ENCODE results near the gene ABCC4. TPM values are rescaled to one million over a fixed set of nuclear protein-coding genes. Genes with fewer than 3 reads are reported as not detected.

Gene ABCC4
- total and polyA plus RNA-seq, 2 of the 13 experiments (the other 11 are each of a cell fraction or from before 2014, with no cell fraction given): 4.2 to 11.3 TPM

- peak; percentile 63 for TF ChIP-seq PAXIP1 (CRISPR knock-in tag; conservative IDR thresholded peaks at IDR 0.05)
- TF ChIP-seq GZF1 (CRISPR knock-in tag; IDR thresholded peaks at IDR 0.05): no peak
- TF ChIP-seq NCOA2 (CRISPR knock-in tag; IDR thresholded peaks at IDR 0.05): peak; percentile 44; the same call in 1 of the 2 replicates
- TF ChIP-seq ZNF605 (CRISPR knock-in tag; IDR thresholded peaks at IDR 0.05): 0 out of 2 replicates have a peak, but pooled peaks have one; percentile 26
- peak; percentile 60 for TF ChIP-seq TCF7 (IDR thresholded peaks at IDR 0.05; ENCODE audit: low read depth)
- 0 out of 2 replicates have a peak, but pooled peaks have one; percentile 34 for TF ChIP-seq POGK (CRISPR knock-in tag; conservative IDR thresholded peaks at IDR 0.05)
- peak; percentile 70; the same call in 1 of the 2 replicates for TF ChIP-seq SOX5 (CRISPR knock-in tag; IDR thresholded peaks at IDR 0.05; ENCODE audit: borderline replicate concordance)
- peak; percentile 40; the same call in 1 of the 2 replicates for TF ChIP-seq MAFF (IDR thresholded peaks at IDR 0.05; ENCODE audit: low read depth, low read length)
- 0 out of 2 replicates have a peak, but pooled peaks have one; percentile 41 for TF ChIP-seq ELF3 (CRISPR knock-in tag; IDR thresholded peaks at IDR 0.05)
- TF ChIP-seq, protein P1, sequence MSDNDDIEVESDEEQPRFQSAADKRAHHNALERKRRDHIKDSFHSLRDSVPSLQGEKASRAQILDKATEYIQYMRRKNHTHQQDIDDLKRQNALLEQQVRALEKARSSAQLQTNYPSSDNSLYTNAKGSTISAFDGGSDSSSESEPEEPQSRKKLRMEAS (IDR thresholded peaks at IDR 0.05): 0 out of 2 replicates have a peak, but pooled peaks have one; percentile 18
- TF ChIP-seq RCOR2 (CRISPR knock-in tag; IDR thresholded peaks at IDR 0.05): 0 out of 2 replicates have a peak, but pooled peaks have one; percentile 58
- TF ChIP-seq EP300 (IDR thresholded peaks at IDR 0.05; ENCODE audit: low read depth in 2 of 2, low read length in 2 of 2): peak in 1 of 2 experiments; percentile 50; a peak in 2 of 4 replicates
- no peak for TF ChIP-seq EP300 (CRISPR knock-in tag; IDR thresholded peaks at IDR 0.05; ENCODE audit: borderline replicate concordance)
- TF ChIP-seq DMAP1 (CRISPR knock-in tag; IDR thresholded peaks at IDR 0.05): no peak
- TF ChIP-seq PBX3 (CRISPR knock-in tag; IDR thresholded peaks at IDR 0.05; ENCODE audit: borderline replicate concordance): no peak
- TF ChIP-seq, protein P2, sequence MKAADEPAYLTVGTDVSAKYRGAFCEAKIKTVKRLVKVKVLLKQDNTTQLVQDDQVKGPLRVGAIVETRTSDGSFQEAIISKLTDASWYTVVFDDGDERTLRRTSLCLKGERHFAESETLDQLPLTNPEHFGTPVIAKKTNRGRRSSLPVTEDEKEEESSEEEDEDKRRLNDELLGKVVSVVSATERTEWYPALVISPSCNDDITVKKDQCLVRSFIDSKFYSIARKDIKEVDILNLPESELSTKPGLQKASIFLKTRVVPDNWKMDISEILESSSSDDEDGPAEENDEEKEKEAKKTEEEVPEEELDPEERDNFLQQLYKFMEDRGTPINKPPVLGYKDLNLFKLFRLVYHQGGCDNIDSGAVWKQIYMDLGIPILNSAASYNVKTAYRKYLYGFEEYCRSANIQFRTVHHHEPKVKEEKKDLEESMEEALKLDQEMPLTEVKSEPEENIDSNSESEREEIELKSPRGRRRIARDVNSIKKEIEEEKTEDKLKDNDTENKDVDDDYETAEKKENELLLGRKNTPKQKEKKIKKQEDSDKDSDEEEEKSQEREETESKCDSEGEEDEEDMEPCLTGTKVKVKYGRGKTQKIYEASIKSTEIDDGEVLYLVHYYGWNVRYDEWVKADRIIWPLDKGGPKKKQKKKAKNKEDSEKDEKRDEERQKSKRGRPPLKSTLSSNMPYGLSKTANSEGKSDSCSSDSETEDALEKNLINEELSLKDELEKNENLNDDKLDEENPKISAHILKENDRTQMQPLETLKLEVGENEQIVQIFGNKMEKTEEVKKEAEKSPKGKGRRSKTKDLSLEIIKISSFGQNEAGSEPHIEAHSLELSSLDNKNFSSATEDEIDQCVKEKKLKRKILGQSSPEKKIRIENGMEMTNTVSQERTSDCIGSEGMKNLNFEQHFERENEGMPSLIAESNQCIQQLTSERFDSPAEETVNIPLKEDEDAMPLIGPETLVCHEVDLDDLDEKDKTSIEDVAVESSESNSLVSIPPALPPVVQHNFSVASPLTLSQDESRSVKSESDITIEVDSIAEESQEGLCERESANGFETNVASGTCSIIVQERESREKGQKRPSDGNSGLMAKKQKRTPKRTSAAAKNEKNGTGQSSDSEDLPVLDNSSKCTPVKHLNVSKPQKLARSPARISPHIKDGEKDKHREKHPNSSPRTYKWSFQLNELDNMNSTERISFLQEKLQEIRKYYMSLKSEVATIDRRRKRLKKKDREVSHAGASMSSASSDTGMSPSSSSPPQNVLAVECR (CRISPR knock-in tag; IDR thresholded peaks at IDR 0.05; ENCODE audit: borderline replicate concordance): no peak
- TF ChIP-seq RXRB (CRISPR knock-in tag; IDR thresholded peaks at IDR 0.05; ENCODE audit: borderline replicate concordance): peak; percentile 65; the same call in 1 of the 2 replicates
- no peak for TF ChIP-seq CREB1 (IDR thresholded peaks at IDR 0.05)
- TF ChIP-seq CREB1 (CRISPR knock-in tag; IDR thresholded peaks at IDR 0.05): peak; percentile 47; the same call in 1 of the 2 replicates
These were observed 120.6 kb downstream of the ABCC4 start (continued) for GRCh38 chr13:95180513-95181245.

Data from HepG2 (cell line).